HEK293T (cell line): Measurements from ENCODE around the gene MAP3K14.

ENCODE experiments used
- FOXA1 ChIP-seq: fragments of 450-650 bp; IDR thresholded peaks from 2 replicates; pipeline ENCODE4 v1.6.1; 2016; ENCODE audit warnings: mild to moderate bottlenecking
- FOXM1 ChIP-seq: fragments of 450-650 bp; IDR thresholded peaks from 2 replicates; pipeline ENCODE4 v1.6.1; 2017; ENCODE audit warnings: mild to moderate bottlenecking, borderline replicate concordance
- LEF1 ChIP-seq: fragments of 450-650 bp; IDR thresholded peaks from 2 replicates; pipeline ENCODE4 v1.6.1; 2017; ENCODE audit warnings: mild to moderate bottlenecking, borderline replicate concordance
- SP1 ChIP-seq: fragments of 450-650 bp; IDR thresholded peaks from 2 replicates; pipeline ENCODE4 v1.6.1; 2017
- ZNF384 ChIP-seq: fragments of 450-650 bp; IDR thresholded peaks from 2 replicates; pipeline ENCODE4 v1.6.1; 2016

GRCh38 chr17:45228763-45229539 is 87.9 kb downstream of the MAP3K14 start:
- TF ChIP-seq FOXA1 (no peak), SP1 (no peak), ZNF384 (no peak), LEF1 (no peak), FOXM1 (no peak)
